ENCODE measurements around the gene MFSD11. TPM values are rescaled to one million over a fixed set of nuclear protein-coding genes. Genes with fewer than 3 reads are reported as not detected.

MFSD11 gene
- total and polyA plus RNA-seq, 2 of the 8 experiments (the other 6 are each of a cell fraction or from before 2014, with no cell fraction given), result 17.7 to 19.8 TPM

DNA sequence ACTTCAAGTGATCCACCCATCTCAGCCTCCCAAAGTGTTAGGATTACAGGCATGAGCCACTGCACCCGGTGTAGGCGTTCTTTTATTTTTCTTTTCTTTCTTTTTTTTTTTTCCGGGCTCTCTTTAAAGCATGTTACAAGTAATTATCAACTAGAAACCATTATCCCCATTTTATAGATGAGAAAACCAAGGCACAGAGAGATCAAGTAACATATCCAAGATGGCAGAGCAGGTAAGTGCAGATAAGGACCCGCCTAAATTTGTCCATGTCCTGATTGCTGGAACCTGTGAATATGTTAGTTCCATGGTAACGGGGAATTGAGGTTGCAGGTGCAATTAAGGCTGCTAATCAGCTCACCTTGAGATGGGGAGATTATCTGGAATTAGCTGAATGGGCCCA lies 54.4 kb downstream of the MFSD11 start:
- Histone ChIP-seq H2BK20ac (ENCODE audit: low read length) (no peak overlapping the region), H3K4ac (replicated peaks; ENCODE audit: insufficient read length, low read depth, low read length) (no peak overlapping the region), H3K27ac (ENCODE audit: low read depth, low read length) (no peak overlapping the region), H3K79me1 (ENCODE audit: low read depth, low read length) (no peaks in the 10 kb centered on the region), H3K4me1 (replicated peaks in 1 of 4; ENCODE audit: control insufficient read depth in 3 of 4, insufficient read depth in 4 of 4, low read length in 3 of 4) (peaks cover 0 to 2% (median 0%) of the 10 kb centered on the region in 4 experiments; a peak in 3 of 7 replicates), H3K23ac (ENCODE audit: insufficient read length) (no peak overlapping the region), H3K4me2 (ENCODE audit: insufficient read depth in 1 of 2, low read depth in 2 of 2, low read length in 2 of 2) (no peak overlapping the region), H3K36me3 (ENCODE audit: control insufficient read depth in 2 of 4, insufficient read depth in 4 of 4, low read length in 3 of 4) (no peaks in the 10 kb centered on the region), H3K4me3 (ENCODE audit: extremely low read depth in 1 of 4, insufficient read depth in 2 of 4, low read depth in 3 of 4, low read length in 4 of 4) (no peak overlapping the region), H3K9me3 (ENCODE audit: insufficient read depth in 2 of 2, low read depth in 1 of 2, low read length in 1 of 2) (no peaks in the 10 kb centered on the region), H2AK5ac (ENCODE audit: low read depth, low read length) (no peak overlapping the region), H2AFZ (ENCODE audit: low read length) (no peak overlapping the region), H4K20me1 (replicated peaks in 1 of 2; ENCODE audit: control insufficient read depth in 1 of 2, insufficient read depth in 2 of 2, low read length in 2 of 2) (no peaks in the 10 kb centered on the region), H2BK15ac (ENCODE audit: low read length) (no peak overlapping the region), H2BK120ac (replicated peaks; ENCODE audit: low read depth, low read length) (no peak overlapping the region), H2BK5ac (ENCODE audit: low read depth, low read length) (no peak overlapping the region), H3K9ac (replicated peaks in 1 of 4; ENCODE audit: extremely low read depth in 1 of 4, low read depth in 3 of 4, low read length in 3 of 4) (no peak overlapping the region), H4K5ac (ENCODE audit: insufficient read length, low read depth, low read length) (no peak overlapping the region), H3K14ac (ENCODE audit: insufficient read length) (no peak overlapping the region), H3K18ac (ENCODE audit: extremely low read depth, low read length) (no peak overlapping the region), H3K79me2 (ENCODE audit: control insufficient read depth in 1 of 2, insufficient read depth in 2 of 2, low read length in 2 of 2) (no peaks in the 10 kb centered on the region), H4K8ac (ENCODE audit: extremely low read depth, insufficient read depth, low read length) (no peak overlapping the region), H4K91ac (replicated peaks; ENCODE audit: insufficient read length, low read length) (no peak overlapping the region), H3K56ac (replicated peaks; ENCODE audit: insufficient read length, low read depth, low read length) (no peak overlapping the region), H3K27me3 (replicated peaks in 1 of 4; ENCODE audit: control insufficient read depth in 3 of 4, extremely low read depth in 1 of 4, insufficient read depth in 3 of 4, low read length in 3 of 4) (no peaks in the 10 kb centered on the region), H2BK12ac (ENCODE audit: low read depth, low read length) (no peak overlapping the region), H3K23me2 (ENCODE audit: low read depth, low read length) (no peaks in the 10 kb centered on the region)
- ChIA-PET CTCF (ENCODE audit: partially characterized antibody) (interaction anchor here (0.7 to 1.4 kb wide), 4 partner anchors 25 to 178 kb away, joined by 3 read pairs; no protein-coding TSS in a partner anchor), POLR2A (ENCODE audit: partially characterized antibody) (no interaction called here)
- WGBS, 2 experiments (ENCODE audit: extremely low coverage in 1 of 2, insufficient coverage in 1 of 2, insufficient read length in 1 of 2, insufficient replicate concordance in 2 of 2, low coverage in 1 of 2, low lambda C conversion rate in 2 of 2, missing lambda C conversion rate in 1 of 2), result 91% methylated on average over 4 of the region's 5 CpGs; no CpG with 5 or more reads in 1 of the 2 experiments
- FAIRE-seq (no peak), DNase-seq (ENCODE audit: low read depth in 1 of 2, low spot score in 2 of 2) (no peak)
- TF ChIP-seq ASH2L (IDR thresholded peaks at IDR 0.05; ENCODE audit: low read length) (no peak), RFX5 (IDR thresholded peaks at IDR 0.05; ENCODE audit: borderline replicate concordance, low read depth, low read length) (no peak), SP2 (IDR thresholded peaks at IDR 0.05; ENCODE audit: low read length) (no peak), RAD21 (IDR thresholded peaks at IDR 0.05 in 1 of 2, conservative IDR thresholded peaks at IDR 0.05 in 1 of 2; ENCODE audit: low read depth in 2 of 2, low read length in 2 of 2) (no peak), NANOG (IDR thresholded peaks at IDR 0.05; ENCODE audit: insufficient read depth, low read depth, low read length, poor library complexity, severe bottlenecking) (no peak), EP300 (IDR thresholded peaks at IDR 0.05; ENCODE audit: borderline replicate concordance in 1 of 2, low read depth in 2 of 2, low read length in 2 of 2) (no peak), SIN3A (conservative IDR thresholded peaks at IDR 0.05 in 1 of 2, IDR thresholded peaks at IDR 0.05 in 1 of 2; ENCODE audit: low read depth in 1 of 2, low read length in 2 of 2) (no peak), SIX5 (IDR thresholded peaks at IDR 0.05; ENCODE audit: low read depth, low read length) (no peak), YY1 (IDR thresholded peaks at IDR 0.05; ENCODE audit: low read depth, low read length) (no peak)
- TF ChIP-seq, protein P1, sequence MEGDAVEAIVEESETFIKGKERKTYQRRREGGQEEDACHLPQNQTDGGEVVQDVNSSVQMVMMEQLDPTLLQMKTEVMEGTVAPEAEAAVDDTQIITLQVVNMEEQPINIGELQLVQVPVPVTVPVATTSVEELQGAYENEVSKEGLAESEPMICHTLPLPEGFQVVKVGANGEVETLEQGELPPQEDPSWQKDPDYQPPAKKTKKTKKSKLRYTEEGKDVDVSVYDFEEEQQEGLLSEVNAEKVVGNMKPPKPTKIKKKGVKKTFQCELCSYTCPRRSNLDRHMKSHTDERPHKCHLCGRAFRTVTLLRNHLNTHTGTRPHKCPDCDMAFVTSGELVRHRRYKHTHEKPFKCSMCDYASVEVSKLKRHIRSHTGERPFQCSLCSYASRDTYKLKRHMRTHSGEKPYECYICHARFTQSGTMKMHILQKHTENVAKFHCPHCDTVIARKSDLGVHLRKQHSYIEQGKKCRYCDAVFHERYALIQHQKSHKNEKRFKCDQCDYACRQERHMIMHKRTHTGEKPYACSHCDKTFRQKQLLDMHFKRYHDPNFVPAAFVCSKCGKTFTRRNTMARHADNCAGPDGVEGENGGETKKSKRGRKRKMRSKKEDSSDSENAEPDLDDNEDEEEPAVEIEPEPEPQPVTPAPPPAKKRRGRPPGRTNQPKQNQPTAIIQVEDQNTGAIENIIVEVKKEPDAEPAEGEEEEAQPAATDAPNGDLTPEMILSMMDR (IDR thresholded peaks at IDR 0.05; ENCODE audit: control extremely low read depth in 1 of 3, insufficient read depth in 1 of 3, low read depth in 1 of 3, low read length in 3 of 3), result no peak
- TF ChIP-seq, protein P2, sequence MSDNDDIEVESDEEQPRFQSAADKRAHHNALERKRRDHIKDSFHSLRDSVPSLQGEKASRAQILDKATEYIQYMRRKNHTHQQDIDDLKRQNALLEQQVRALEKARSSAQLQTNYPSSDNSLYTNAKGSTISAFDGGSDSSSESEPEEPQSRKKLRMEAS (IDR thresholded peaks at IDR 0.05), result no peak
